Smooth muscle cell (in vitro differentiated cells): ENCODE measurements around the gene GPR171. TPM values are rescaled to one million over a fixed set of nuclear protein-coding genes. Genes with fewer than 3 reads are reported as not detected.
"Not testable (repeated sequence)": the region's sequence is repeated elsewhere in the genome, so short reads cannot be mapped to it uniquely, and the experiment has no call there.

Source experiments
- DNase-seq: peaks from one replicate; lab custom pipeline; 2025; ENCODE audit not compliant: unreplicated experiment; lab: John Stamatoyannopoulos, UW
- H2AFZ ChIP-seq: fragments of 200-600 bp; sonication (generic); 2 replicates; pipeline ENCODE4 v1.6.0; 2016; ENCODE audit warnings: antibody characterized with exemption, low read depth, mild to moderate bottlenecking
- H3F3A ChIP-seq: fragments of 200-600 bp; sonication (generic); 2 replicates; pipeline ENCODE4 v1.6.0; 2017; ENCODE audit warnings: antibody characterized with exemption, low read depth
- H3K27ac ChIP-seq: fragments of 200-600 bp; sonication (generic); 2 replicates; pipeline ENCODE4 v1.5.1; 2016; ENCODE audit warnings: low read depth, mild to moderate bottlenecking
- H3K27me3 ChIP-seq: fragments of 200-600 bp; sonication (generic); 2 replicates; pipeline ENCODE4 v1.6.1; 2016; ENCODE audit warnings: low read depth, mild to moderate bottlenecking
- H3K36me3 ChIP-seq: fragments of 200-600 bp; sonication (generic); 2 replicates; pipeline ENCODE4 v1.5.1; 2016; ENCODE audit warnings: low read depth
- H3K4me1 ChIP-seq: fragments of 200-600 bp; sonication (generic); 2 replicates; pipeline ENCODE4 v1.5.1; 2016; ENCODE audit warnings: low read depth
- H3K4me2 ChIP-seq: fragments of 200-600 bp; sonication (generic); 2 replicates; pipeline ENCODE4 v1.6.0; 2016; ENCODE audit warnings: mild to moderate bottlenecking
- H3K4me3 ChIP-seq: fragments of 200-600 bp; sonication (generic); 2 replicates; pipeline ENCODE4 v1.5.1; 2016; ENCODE audit warnings: mild to moderate bottlenecking
- H3K79me2 ChIP-seq: fragments of 200-600 bp; sonication (generic); 2 replicates; pipeline ENCODE4 v1.6.0; 2016; ENCODE audit warnings: low read depth, mild to moderate bottlenecking
- H3K9ac ChIP-seq: fragments of 200-600 bp; sonication (generic); 2 replicates; pipeline ENCODE4 v1.6.0; 2016; ENCODE audit warnings: low read depth
- H3K9me3 ChIP-seq: fragments of 200-600 bp; sonication (generic); replicated peaks from 2 replicates; pipeline ENCODE4 v1.5.1; 2016; ENCODE audit warnings: low read depth
- H4K20me1 ChIP-seq: fragments of 200-600 bp; sonication (generic); 2 replicates; pipeline ENCODE4 v1.6.0; 2016; ENCODE audit warnings: low read depth
- WGBS: methylation state at CpG from one replicate; pipeline ENCODE4 v1.1.7; 2016; ENCODE audit warnings: low lambda C conversion rate; 5-methylcytosine and 5-hydroxymethylcytosine counted together
- polyA plus RNA-seq: library from polyadenylated mRNA; unstranded; fragments of >200 nt; fragmentation: Nextera tagmentation; extraction: Ambion mirVana; gene quantifications from 2 replicates; pipeline ENCODE4 v1.2.1, GENCODE V29; 2016
- total RNA-seq: library from RNA; depleted of rRNA; stranded (reverse); fragments of >200 nt; gene quantifications from 2 replicates; pipeline ENCODE4 v1.2.3, GENCODE V29; 2014
- TF ChIP-seq, protein P1 (sequence below): fragments of 200-600 bp; sonication (generic); IDR thresholded peaks from 2 replicates; pipeline ENCODE4 v1.5.1; 2017; ENCODE audit warnings: borderline replicate concordance, mild to moderate bottlenecking, antibody characterized with exemption; ENCODE audit not compliant: insufficient read depth, poor library complexity, severe bottlenecking

GPR171 gene
- total and polyA plus RNA-seq, 2 experiments from 2014 or later, result 4.2 TPM; not detected in 1

DNA sequence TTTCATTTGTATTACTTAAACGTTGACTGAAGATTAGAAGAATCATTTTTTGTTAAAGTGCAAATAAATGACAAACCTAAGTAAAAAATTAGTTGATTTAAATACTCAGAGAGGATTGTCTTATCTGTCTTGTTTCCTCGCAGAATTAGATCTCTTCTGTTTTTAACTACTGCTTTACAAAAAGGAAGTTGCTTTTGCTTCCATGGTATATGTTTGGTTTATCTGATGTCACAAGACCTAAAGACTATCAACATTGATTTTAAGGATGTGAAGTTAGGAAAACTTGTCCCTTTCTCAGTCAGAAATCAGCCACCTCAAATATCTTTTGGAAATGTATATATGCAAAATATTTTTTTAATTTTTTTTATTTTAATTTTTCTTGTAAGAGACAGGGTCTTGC lies 28.7 kb downstream of the GPR171 start:
- Histone ChIP-seq H3K27me3 (no peaks in the 10 kb centered on the region), H3K36me3 (no peaks in the 10 kb centered on the region), H3K9ac (no peak overlapping the region), H4K20me1 (no peaks in the 10 kb centered on the region), H3K4me1 (no peaks in the 10 kb centered on the region), H3K79me2 (no peaks in the 10 kb centered on the region), H3K4me3 (no peak overlapping the region), H3K4me2 (no peak overlapping the region), H3F3A (no peaks in the 10 kb centered on the region), H3K27ac (no peak overlapping the region), H3K9me3 (no peaks in the 10 kb centered on the region), H2AFZ (no peak overlapping the region)
- 70% methylated on average over 2 of the region's 2 CpGs for WGBS
- TF ChIP-seq, protein P1, sequence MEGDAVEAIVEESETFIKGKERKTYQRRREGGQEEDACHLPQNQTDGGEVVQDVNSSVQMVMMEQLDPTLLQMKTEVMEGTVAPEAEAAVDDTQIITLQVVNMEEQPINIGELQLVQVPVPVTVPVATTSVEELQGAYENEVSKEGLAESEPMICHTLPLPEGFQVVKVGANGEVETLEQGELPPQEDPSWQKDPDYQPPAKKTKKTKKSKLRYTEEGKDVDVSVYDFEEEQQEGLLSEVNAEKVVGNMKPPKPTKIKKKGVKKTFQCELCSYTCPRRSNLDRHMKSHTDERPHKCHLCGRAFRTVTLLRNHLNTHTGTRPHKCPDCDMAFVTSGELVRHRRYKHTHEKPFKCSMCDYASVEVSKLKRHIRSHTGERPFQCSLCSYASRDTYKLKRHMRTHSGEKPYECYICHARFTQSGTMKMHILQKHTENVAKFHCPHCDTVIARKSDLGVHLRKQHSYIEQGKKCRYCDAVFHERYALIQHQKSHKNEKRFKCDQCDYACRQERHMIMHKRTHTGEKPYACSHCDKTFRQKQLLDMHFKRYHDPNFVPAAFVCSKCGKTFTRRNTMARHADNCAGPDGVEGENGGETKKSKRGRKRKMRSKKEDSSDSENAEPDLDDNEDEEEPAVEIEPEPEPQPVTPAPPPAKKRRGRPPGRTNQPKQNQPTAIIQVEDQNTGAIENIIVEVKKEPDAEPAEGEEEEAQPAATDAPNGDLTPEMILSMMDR, result no peak
- DNase-seq, result no peak

DNA sequence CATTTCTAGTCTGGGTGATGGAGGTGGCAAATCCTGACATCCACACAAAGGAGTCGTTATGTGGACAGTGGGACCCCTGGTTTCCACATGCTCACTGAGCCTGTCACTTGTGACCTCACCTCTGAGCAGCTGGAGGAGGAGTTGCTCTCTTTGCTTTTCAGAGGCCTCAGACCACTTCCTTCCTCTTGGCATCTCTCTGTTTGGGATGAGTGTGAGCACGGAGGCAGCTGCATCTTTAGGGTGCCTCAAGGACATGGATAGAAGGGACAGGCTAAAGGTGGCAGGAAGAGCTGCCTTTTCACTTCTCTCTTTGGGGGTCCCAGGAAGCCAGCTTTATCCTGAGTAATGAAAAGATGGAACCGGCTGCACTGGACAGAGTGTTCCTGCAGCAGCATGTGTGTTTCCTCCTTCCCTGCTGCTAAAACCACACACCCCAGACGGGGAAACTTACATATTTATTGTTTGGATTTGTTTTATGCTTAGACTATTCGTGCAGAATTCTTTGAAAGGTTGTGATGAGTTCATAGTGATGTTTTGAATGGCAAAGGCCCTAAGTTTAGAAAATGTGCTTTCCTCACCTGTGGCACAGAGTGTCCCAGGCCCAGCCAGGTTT lies 31.8 kb downstream of the GPR171 start:
- TF ChIP-seq, protein P1, result no peak
- no peaks in the 10 kb centered on the region for H3F3A ChIP-seq
- no peak overlapping the region for H3K4me3 ChIP-seq
- H3K79me2 ChIP-seq, result no peaks in the 10 kb centered on the region
- H3K27ac ChIP-seq, result no peak overlapping the region
- no peaks in the 10 kb centered on the region for H3K9me3 ChIP-seq
- H3K27me3 ChIP-seq, result no peaks in the 10 kb centered on the region
- H3K4me2 ChIP-seq, result no peak overlapping the region
- H4K20me1 ChIP-seq, result no peaks in the 10 kb centered on the region
- no peak overlapping the region for H2AFZ ChIP-seq
- no peak overlapping the region for H3K9ac ChIP-seq
- no peaks in the 10 kb centered on the region for H3K4me1 ChIP-seq
- H3K36me3 ChIP-seq, result no peaks in the 10 kb centered on the region
- no peak for DNase-seq
- WGBS, result 81% methylated on average over 5 of the region's 5 CpGs

DNA sequence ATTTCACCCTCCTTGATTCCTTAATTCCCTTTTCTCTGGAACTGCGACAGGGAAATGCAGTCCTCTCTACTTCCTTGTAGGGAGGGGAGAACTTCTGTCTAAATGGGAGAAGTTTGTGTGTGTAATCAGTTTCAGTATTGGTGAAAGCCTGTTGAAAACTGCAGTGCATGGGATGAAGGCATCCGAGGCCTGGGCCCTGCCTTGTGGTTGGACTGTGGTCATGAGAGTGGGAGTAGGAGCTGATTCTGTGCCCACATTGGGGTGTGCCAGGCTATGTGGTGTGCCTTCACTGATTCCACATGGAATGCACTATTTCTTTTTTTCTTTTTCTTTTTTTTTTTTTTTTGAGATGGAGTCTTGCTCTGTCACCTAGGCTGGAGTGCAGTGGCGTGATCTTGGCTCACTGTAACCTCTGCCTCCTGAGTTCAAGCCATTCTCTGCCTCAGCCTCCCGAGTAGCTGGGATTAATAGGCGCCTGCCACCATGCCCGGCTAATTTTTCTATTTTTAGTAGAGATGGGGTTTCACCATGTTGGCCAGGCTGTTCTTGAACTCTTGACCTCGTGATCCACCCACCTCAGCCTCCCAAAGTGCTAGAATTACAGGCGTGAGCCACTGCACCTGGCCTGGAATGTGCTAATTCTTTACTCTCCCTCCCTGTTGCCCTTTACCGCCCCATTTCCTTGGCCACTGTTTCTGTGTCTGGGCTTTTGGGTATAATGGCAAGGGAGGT lies 32.9 kb downstream of the GPR171 start:
- 83% methylated on average over 9 of the region's 9 CpGs for WGBS
- DNase-seq, H2AFZ ChIP-seq: not testable (repeated sequence)

DNA sequence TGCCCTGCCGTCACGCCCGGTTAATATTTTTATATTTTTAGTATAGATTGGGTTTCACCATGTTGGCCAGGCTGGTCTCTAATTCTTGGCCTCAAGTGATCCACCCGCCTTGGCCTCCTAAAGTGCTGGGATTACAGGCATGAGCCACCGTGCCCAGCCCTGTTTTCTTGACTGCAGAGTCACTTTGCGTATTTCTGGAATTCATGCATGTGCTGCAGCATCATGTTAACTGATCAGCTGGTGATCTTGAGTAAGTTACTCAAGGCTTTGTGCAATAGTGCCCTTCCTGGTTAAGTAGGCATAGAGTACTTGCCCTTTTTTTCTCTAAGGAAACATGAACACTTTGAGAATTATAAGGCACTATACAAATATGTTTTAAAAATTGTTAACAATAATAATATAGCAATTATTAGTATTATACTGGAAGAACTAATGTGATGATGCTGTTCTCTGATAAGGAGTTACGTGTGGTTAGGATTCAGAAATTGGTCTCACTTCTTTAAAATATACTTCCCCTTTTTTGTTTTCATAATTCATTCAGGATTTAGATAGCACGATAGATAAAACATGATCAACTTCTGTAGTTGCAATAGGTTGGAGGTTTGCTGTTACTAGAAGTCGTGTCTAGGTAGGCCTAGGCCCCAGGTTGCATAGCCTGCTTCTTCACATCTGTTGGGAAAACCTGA lies 33.6 kb downstream of the GPR171 start:
- Histone ChIP-seq H3K4me2 (no peak overlapping the region), H3K4me1 (no peaks in the 10 kb centered on the region), H3K9ac (no peak overlapping the region), H4K20me1 (no peaks in the 10 kb centered on the region), H3K36me3 (no peaks in the 10 kb centered on the region), H3K4me3 (no peak overlapping the region), H3K27ac (no peak overlapping the region), H3K27me3 (no peaks in the 10 kb centered on the region), H2AFZ (no peak overlapping the region), H3F3A (no peaks in the 10 kb centered on the region), H3K9me3 (no peaks in the 10 kb centered on the region), H3K79me2 (no peaks in the 10 kb centered on the region)
- TF ChIP-seq, protein P1, result no peak
- DNase-seq, result no peak
- 95% methylated on average over 9 of the region's 9 CpGs for WGBS

More for the DNA sequence above, 32.9 kb downstream of the GPR171 start:
- not testable (repeated sequence) for H3K4me3 ChIP-seq, H4K20me1 ChIP-seq, H3K9me3 ChIP-seq, H3K79me2 ChIP-seq, H3K27me3 ChIP-seq, H3K27ac ChIP-seq, H3K4me1 ChIP-seq, H3K9ac ChIP-seq, H3F3A ChIP-seq, H3K4me2 ChIP-seq, H3K36me3 ChIP-seq
